ENCODE measurements around the gene PRICKLE2.

GRCh38 chr3:64121750-64122311 is 103.4 kb downstream of the PRICKLE2 start:
- TF ChIP-seq POLR2AphosphoS5 (IDR thresholded peaks at IDR 0.05; ENCODE audit: low read depth, low read length) (no peak), SIN3A (IDR thresholded peaks at IDR 0.05; ENCODE audit: borderline replicate concordance, insufficient read depth, low read length) (no peak)

All from PFSK-1 (cell line).